HG03342 (cell line): ENCODE data around the gene GPAT2.
"Not testable (repeated sequence)": the region's sequence is repeated elsewhere in the genome, so short reads cannot be mapped to it uniquely, and the experiment has no call there.

Experiments used
- ATAC-seq: cut with Tn5 transposase; IDR thresholded peaks from one replicate; pipeline ENCODE4 v1.9.1; 2021; ENCODE audit warnings: mild to moderate bottlenecking, moderate library complexity; ENCODE audit not compliant: unreplicated experiment

The GPAT2 gene

GRCh38 chr2:96065381-96065930 lies 30.7 kb upstream of the GPAT2 start:
- ATAC-seq, result no peak

- not testable (repeated sequence) for ATAC-seq
These were observed 30.0 kb upstream of the GPAT2 start for GRCh38 chr2:96064760-96065159.

- ATAC-seq, result not testable (repeated sequence)
These were observed 29.4 kb upstream of the GPAT2 start for GRCh38 chr2:96064047-96064675.

GRCh38 chr2:96063116-96063899 lies 28.6 kb upstream of the GPAT2 start:
- not testable (repeated sequence) for ATAC-seq

GRCh38 chr2:96062483-96062882 lies 27.8 kb upstream of the GPAT2 start:
- not testable (repeated sequence) for ATAC-seq

DNA sequence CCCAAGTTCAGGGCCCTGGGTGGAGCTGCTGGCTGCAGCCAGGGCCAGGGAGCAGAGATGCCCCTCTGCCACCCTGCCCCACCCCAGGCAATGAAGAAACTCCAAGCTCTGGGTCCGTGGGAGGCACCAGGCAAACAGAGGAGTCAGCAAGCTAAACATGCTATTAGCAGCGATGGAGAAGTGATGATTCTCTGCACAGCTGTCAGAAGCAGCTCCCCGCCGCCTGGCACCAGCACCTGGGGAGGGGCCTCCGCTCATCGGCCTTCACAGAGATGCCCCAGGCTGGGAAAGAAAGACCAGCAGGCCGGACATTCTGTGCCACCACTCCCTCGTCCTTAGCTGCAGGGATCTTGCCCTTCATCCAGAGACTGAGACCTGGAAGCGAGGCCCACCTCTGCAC lies 27.2 kb upstream of the GPAT2 start:
- not testable (repeated sequence) for ATAC-seq

GRCh38 chr2:96061197-96061817 lies 26.6 kb upstream of the GPAT2 start:
- ATAC-seq, result not testable (repeated sequence)

GRCh38 chr2:96060325-96060724 lies 25.6 kb upstream of the GPAT2 start:
- ATAC-seq, result not testable (repeated sequence)

DNA sequence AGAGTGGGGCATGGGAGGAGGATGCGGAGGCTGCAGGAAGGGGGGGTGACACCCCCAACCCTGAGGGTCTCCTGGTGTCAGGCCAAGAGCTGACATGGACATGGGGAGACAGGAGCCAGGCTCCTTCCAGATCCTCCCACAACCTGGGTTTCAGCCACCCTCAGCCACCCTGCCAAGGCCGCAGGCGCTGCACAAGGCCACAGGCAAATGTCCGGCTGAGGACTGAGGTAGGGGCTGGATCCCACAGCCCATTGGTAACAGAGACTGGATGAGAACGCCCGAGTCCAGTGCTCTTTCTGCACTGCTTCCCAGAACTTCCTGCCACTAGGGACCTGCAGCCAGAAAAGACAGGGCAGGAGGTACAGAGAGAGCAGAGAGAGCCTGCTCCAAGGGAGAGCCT lies 24.7 kb upstream of the GPAT2 start:
- not testable (repeated sequence) for ATAC-seq

GRCh38 chr2:96055830-96056229 lies 21.1 kb upstream of the GPAT2 start:
- ATAC-seq, result not testable (repeated sequence)

DNA sequence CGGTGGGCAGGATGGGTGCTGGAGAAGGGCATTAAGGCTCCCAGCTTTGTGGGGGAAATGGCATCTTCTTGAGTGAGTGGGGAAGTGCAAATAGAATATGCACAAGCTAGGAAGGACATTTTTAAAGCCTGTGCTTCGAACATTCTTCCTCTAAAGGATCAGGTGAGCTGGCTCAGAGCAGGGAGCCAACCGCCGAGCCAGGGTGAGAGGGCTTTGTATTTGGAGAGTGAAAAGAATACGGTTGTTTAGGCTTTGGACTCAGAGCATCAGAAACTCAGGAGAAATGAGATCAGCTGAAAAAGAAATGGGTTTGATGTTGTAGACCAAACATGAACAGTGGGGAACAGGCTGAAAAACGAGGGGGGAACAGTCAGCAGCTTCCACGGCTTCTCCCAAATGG lies 19.8 kb upstream of the GPAT2 start:
- ATAC-seq, result not testable (repeated sequence)

DNA sequence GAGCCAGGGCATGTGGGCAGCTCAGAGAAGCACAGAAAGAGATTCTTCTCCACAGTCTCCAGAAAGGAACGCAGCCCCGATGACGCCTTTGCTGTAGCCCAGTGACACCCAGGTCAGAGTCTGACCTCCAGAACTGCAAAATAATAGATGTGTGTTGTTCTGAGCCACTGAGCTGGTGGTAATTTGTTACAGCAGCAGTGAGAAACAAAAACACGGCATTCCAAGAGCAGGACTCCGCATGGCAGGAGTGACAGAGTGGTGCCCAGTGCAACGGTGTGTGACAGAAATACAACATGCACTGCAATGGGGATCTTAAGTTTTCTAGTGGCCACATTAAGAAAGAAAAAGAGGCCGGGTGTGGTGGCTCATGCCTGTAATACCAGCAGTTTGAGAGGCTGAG lies 18.7 kb upstream of the GPAT2 start:
- not testable (repeated sequence) for ATAC-seq

GRCh38 chr2:96052632-96053031 lies 17.9 kb upstream of the GPAT2 start:
- not testable (repeated sequence) for ATAC-seq

DNA sequence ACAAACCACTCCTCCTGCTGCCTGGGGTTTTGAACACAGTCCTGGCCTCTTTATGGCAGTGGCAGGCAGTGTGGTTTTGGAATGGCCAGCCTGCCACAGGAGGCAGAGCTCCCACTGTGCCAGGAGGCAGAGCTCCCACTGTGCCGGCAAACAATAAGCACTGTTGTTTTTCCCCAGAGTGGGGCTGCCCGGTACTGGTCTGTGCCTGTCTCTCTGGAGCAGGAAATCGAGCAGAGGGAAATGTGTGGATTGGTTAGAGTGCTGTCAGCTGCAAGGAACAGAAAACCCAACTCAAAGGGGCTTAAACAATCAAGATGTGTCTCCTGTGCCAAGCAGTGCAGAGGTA lies 15.2 kb upstream of the GPAT2 start:
- ATAC-seq, result not testable (repeated sequence)

DNA sequence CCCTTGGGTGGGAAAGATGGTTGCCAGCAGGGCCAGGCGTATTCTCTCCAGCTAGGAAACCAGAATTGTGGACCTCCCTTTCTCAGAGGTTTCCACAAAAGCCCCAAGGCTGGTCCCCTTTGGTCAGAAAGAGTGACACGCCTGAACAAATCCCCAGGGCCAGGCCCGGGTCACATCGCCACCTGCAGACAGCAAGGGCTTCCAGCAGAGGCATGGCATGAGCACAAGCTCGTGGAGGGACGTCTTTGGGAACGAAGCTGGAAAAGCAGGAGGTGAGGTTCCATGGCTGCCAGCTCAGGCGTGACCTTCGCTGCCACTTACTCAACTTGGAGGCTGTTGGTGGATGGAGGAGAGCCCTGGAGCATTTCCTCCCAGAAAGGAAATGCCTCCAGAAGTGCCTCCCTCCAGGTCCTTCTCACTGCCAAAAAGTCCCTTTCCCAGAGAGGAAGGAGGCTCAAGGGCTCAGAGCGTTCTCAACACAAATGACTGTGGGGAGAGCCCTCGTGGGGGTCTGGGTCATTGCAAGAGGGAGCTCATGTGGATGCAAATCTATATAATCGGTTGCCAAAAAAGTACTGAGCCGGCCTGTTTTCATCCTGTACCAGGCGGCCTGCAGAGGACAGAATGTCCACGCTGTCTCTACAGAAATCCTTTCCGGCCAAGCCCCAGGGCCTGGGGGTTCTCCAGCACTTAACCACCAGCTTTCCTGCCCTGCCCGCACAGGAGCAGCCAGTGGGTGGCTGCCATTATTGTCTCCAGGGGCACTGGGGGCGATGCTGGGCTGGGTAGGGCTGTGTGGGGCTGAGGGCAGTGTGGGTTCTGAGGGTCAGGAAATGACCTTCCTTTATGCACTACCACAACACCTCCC lies 14.6 kb upstream of the GPAT2 start:
- not testable (repeated sequence) for ATAC-seq

GRCh38 chr2:96035554-96035953 lies 838 bp upstream of the GPAT2 start:
- not testable (repeated sequence) for ATAC-seq

GRCh38 chr2:96033997-96034396 lies 719 bp downstream of the GPAT2 start:
- not testable (repeated sequence) for ATAC-seq

- not testable (repeated sequence) for ATAC-seq
These were observed 6.9 kb downstream of the GPAT2 start for GRCh38 chr2:96027725-96028325.

- not testable (repeated sequence) for ATAC-seq
These were observed 9.0 kb downstream of the GPAT2 start for GRCh38 chr2:96025755-96026154.

DNA sequence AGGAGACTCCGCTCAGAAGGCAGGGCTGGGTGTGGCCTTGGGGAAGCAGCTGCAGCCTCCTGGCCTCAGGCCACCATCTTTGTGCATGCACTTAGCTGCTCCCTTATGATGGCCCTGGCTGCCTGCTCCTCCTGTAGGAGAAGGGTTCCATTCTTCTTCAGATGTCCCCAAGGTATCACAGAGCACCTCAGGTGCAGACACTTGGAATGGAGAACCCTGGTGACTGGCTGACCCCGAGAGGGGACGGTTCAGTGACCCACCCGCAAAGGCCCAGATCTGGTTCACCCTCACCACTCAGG lies 9.6 kb downstream of the GPAT2 start:
- ATAC-seq, result no peak
